CMK (cell line): Measurements from ENCODE around the gene SLAMF6.
"Not testable (repeated sequence)": the region's sequence is repeated elsewhere in the genome, so short reads cannot be mapped to it uniquely, and the experiment has no call there.

Experiments
- DNase-seq: peaks from one replicate; pipeline ENCODE4 v3.0.0-alpha.2; 2010; ENCODE audit warnings: low read depth

Gene SLAMF6

GRCh38 chr1:160504651-160505050 is 18.4 kb downstream of the SLAMF6 start:
- no peak for DNase-seq

DNA sequence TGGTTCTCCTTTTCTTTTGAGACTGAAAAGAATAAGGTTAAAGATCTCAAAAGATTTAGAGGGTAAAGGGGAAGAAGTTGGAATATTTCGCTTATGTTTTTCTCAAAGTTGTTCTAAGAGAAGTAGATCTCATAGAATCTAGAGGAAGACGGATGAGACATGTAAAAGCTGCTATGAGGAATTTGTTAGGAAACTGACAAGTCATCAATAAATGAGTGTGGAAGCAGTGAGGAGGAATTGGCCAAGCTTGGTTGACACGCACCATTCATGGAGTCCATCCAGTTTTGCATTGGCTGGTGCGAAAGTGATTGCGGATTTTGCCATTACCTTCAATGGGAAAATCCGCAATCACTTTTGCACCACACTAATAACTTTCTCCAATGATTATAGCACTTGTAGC is 20.0 kb downstream of the SLAMF6 start:
- no peak for DNase-seq

DNA sequence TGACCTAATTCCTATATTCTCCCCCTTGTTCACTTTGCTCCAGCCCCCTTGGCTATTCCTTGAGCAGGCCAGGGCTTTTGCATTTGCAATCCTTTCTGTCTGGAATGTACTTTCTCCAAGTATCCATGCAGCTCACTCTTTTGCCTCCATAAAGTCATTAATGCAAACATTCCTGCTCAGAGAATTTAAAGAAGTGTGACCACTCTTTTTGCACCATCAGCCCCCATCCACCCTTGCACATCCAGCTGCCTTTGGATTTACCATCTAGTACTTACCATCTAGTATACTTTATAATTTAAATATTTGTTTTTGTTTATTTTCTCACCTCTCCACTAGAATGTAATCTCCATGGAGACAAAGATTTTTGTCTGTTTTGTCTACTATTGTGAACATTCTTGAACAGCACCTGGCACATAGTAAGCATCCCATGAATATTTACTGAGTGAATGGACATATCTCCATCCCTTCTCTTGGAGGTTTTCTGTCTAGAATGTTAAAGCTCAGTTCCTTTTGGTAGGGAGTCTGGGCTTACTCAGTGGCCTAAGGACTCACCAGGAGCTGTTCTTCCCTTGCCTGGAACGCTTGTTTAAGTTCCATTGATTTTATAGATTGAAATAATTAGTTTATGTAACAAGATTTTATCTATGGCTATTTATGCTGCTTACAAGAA is 22.6 kb downstream of the SLAMF6 start:
- DNase-seq: no peak

- no peak for DNase-seq
These were observed 23.4 kb downstream of the SLAMF6 start for GRCh38 chr1:160499631-160500030.

- not testable (repeated sequence) for DNase-seq
These were observed 24.6 kb downstream of the SLAMF6 start for GRCh38 chr1:160498301-160499065.

DNA sequence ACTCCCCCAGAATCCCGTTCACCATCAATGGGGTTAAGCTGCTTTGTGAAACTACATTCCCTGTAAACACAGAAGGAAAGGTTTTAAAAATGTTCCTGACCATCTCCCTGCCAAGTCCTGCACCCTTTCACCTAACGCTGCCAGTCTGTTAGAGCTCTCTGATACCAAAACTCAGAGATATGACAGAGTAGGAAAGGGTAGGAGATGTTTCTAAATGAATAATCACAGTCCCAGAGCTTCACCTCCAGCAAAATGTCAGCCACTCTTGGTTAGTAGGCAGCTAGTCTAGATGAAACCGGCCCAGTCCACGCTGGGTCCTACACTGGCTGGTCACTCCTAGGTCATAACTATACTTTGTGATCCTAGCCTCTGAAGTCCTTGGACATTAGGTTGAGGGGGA is 26.7 kb downstream of the SLAMF6 start:
- DNase-seq: no peak

- no peak for DNase-seq
These were observed 28.4 kb downstream of the SLAMF6 start for GRCh38 chr1:160494620-160495019.

DNA sequence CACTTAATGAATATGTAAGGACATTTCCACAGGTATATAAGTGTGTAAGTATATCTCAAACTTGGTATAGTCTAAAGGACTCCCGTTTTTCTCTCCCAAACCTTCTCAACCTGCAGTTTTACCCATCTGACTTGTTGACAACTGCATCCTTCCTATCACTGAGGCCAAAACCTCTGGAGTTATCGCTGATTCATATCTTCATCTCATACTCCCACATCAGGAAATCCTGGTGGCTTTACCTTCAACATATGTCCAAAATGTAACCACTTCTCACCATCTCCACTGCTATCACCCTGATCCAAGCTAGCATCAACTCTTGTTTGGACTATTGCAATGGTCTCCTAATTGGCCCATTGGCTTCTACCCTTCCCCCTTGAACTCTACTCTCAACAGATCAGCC is 30.4 kb downstream of the SLAMF6 start:
- no peak for DNase-seq

DNA sequence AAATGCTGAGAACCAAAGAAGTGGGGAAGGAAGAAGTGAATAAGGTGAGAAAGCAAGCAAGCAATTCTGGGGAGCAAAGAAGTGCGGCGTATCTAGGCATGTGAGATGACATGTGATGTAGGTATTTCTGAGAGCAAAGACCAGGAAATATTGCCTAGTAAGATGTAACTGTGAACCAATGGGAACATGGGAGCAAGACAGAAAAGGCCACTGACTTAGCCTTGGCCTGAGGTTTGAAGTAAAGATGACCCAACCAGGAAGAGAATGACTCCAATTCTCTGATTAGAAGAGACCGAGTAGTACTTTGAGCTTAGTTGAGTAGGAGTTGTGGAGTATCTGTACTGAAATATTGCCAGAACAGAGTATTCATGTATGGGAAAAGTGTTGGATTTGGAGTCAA is 31.1 kb downstream of the SLAMF6 start:
- DNase-seq: no peak

GRCh38 chr1:160491017-160491416 is 32.0 kb downstream of the SLAMF6 start:
- DNase-seq: no peak

- no peak for DNase-seq
These were observed 33.4 kb downstream of the SLAMF6 start for GRCh38 chr1:160489513-160490261.

DNA sequence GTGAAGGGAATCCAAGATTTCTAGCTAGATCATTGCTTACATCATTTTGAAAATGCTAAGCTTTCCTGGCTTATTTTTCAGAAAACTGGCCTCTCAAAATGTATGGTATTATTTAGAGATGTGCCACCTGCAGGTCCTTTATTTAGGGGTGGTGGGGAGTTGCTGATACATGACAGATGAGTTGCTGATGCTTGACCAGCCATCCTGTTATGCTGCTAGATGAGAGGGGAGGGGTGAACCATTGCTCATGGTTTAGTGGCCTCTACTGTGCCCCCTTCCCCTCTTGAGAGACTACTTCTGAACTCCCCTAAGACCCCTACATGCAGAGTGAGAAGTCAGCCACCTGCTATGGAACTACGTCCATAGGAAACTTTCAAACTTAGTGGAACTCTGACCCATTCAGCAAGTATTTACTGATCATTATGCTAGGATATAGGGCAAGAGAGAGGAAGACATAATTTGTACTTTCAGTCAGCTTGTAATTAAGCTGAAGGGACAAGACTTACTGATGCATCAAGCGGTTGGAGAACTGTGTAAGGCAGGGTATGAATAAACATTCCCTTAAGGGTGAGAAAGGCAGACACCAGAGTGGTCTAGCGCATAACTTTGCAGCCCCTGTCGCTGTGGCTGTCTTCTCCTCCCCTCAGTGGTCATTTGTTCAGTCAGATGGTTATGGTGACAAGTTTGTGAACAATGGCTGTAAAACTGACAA is 34.6 kb downstream of the SLAMF6 start:
- no peak for DNase-seq

GRCh38 chr1:160486453-160486852 is 36.6 kb downstream of the SLAMF6 start:
- no peak for DNase-seq

DNA sequence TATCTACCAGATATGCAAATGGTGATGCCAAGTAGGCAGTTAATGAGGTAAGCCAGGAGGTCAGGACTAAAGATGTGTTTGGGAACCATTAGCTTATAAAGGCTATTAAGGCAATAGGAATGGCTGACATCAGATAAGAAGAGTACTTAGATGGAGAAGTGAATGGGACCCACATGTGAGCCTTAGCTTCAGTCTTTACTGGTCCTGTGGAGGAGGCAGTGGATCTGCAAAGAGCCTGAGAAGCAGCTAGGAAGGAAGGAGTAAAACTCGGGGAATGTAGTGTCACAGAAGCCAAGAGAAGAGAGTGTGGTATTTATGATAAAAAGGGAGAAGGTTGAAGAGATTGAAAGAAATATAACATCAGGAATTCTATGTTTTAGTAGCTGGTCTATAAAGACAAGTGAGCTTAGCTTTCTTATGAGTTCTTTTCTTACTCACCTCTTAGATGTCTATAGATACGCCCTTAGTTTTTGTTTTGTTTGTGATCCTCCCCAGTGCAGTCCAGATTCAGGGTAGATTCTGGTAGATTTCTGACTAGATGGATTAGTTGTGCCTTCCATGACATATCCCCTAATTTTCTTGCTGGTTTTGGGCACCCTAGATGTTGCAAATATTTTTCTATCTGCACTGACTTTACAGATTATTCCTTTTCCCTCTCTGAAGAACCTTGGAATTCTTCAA is 39.4 kb downstream of the SLAMF6 start:
- no peak for DNase-seq

DNA sequence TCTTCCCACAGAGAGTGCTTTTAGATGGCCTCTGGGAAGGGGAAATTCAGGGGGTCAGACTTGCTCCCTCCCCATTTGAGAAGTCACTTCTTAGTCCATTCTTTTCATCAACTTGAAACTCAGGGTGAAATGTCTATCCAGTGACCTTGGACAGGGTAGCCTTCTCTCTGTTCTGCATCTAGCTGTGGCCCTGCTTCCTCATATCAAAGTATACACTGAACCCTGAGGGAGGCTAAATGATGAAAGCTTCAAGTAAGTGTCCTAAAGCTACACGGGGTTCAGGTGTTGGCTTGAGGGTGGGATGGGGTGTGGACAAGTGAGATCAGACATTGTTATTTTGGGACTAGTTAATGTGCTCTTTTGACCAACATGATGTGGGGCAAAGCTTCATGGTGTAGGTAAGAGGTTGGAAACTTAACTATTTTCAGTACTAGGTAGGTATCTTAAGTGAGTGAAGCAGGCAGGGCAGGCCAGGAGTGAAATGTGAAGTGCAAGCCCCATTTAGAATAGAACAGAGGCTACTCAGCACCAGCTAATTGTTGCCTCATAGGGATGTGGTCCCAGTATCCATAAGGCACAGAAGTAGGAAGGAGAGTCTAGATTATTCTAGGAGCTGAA is 41.0 kb downstream of the SLAMF6 start:
- no peak for DNase-seq

DNA sequence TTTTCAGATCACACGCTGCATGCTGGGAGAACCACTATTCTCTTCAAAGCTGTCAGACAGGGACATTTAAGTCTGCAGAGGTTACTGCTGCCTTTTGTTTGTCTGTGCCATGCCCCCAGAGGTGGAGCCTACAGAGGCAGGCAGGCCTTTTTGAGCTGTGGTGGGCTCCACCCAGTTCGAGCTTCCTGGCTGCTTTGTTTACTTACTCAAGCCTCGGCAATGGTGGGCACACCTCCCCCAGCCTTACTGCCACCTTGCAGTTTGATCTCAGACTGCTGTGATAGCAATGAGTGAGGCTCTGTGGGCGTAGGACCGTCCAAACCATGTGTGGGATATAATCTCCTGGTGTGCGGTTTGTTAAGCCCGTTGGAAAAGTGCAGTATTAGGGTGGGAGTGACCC is 42.3 kb downstream of the SLAMF6 start:
- not testable (repeated sequence) for DNase-seq

- DNase-seq: not testable (repeated sequence)
These were observed 44.0 kb downstream of the SLAMF6 start for GRCh38 chr1:160479091-160479490.

- DNase-seq: peak; percentile 12
These were observed 48.4 kb downstream of the SLAMF6 start for GRCh38 chr1:160474392-160475242.

GRCh38 chr1:160472112-160472511 is 50.9 kb downstream of the SLAMF6 start:
- DNase-seq: no peak

GRCh38 chr1:160471253-160471652 is 51.8 kb downstream of the SLAMF6 start:
- no peak for DNase-seq
